ENCODE measurements around the gene SMIM13. TPM values are rescaled to one million over a fixed set of nuclear protein-coding genes. Genes with fewer than 3 reads are reported as not detected.
A peak's percentile ranks its signal among the peaks of the same experiment; 100 is the strongest.

Gene SMIM13
- total RNA-seq, 1 donor from 2014 or later, result 8.4 TPM

DNA sequence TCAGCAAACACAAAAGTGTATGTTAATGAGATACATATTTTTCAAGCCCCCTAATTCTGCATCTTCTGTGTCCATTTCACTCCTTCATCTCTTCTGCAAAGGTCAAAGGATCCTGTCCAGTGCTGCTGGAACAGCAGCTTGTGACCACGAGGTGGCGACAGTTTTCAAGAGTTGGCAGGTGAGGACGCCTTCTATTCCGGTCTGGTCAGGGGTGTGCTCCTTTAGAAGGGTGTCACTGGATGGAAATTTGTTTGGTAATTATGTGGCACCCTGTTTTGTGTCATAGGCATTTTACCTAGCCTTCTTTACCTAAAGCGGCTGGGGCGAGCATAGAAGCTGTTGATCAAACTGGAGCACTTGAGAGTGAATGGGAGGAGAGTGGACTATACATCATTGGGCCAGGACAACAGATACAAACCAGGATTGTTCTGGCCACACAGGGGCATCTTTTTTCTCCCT is 50.8 kb downstream of the SMIM13 start:
- no peaks in the 10 kb centered on the region for H3K36me3 ChIP-seq
- H3K9me3 ChIP-seq, result no peaks in the 10 kb centered on the region
- no peak overlapping the region for H3K27ac ChIP-seq
- no peaks in the 10 kb centered on the region for H3K27me3 ChIP-seq
- no peaks in the 10 kb centered on the region for H3K4me1 ChIP-seq
- DNase-seq, result peak; percentile 84
- intact Hi-C loops (cut with DNase I), result loop anchor here (10.0 kb wide), 2 partner anchors 350 to 430 kb away; no protein-coding TSS in a partner anchor
- H3K4me3 ChIP-seq, result no peak overlapping the region
- peak; percentile 94 for ATAC-seq
- TF ChIP-seq, protein P1, sequence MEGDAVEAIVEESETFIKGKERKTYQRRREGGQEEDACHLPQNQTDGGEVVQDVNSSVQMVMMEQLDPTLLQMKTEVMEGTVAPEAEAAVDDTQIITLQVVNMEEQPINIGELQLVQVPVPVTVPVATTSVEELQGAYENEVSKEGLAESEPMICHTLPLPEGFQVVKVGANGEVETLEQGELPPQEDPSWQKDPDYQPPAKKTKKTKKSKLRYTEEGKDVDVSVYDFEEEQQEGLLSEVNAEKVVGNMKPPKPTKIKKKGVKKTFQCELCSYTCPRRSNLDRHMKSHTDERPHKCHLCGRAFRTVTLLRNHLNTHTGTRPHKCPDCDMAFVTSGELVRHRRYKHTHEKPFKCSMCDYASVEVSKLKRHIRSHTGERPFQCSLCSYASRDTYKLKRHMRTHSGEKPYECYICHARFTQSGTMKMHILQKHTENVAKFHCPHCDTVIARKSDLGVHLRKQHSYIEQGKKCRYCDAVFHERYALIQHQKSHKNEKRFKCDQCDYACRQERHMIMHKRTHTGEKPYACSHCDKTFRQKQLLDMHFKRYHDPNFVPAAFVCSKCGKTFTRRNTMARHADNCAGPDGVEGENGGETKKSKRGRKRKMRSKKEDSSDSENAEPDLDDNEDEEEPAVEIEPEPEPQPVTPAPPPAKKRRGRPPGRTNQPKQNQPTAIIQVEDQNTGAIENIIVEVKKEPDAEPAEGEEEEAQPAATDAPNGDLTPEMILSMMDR (IDR thresholded peaks at IDR 0.05), result peak; percentile 96

DNA sequence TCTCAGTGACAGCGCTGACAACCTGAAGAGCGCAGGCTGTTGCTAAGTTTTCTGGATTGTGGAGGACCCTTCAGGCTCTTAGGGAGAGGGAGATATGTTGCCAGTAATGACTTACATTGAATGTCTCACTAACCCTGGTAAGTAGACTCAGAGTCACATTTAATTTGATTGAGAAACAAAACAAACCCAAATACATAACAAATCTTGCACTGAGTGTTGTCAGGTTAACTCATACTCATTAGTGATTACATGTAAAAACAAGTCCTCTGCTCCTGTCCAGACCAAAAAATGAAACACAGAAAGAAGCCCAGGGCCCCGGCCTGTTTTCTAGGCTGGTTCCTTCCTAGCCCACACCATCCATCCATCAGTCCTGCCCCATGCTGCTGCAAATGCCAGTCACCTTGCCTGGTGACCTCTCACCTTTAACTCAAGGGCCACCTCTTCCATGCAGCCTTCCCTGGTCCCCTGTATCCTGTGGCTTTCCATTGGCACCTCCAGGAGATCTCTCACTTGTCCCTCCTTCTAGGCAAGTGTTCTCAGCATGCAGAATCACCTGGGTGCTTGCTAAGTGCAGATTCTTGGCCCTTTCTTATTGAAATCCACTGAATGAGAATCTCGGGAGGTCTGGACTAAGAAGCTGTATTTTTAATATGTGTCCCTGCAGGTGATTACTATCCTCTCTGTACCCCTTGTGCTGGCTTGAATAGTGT is 52.6 kb downstream of the SMIM13 start:
- no peaks in the 10 kb centered on the region for H3K36me3 ChIP-seq
- ATAC-seq (no peak), DNase-seq (no peak)
- TF ChIP-seq, protein P1 (IDR thresholded peaks at IDR 0.05), result no peak
- H3K27ac ChIP-seq, result no peak overlapping the region
- no peaks in the 10 kb centered on the region for H3K9me3 ChIP-seq
- intact Hi-C loops (cut with DNase I), result loop anchor here (10.0 kb wide), 2 partner anchors 349 to 429 kb away; no protein-coding TSS in a partner anchor
- H3K4me3 ChIP-seq, result no peak overlapping the region
- H3K27me3 ChIP-seq, result no peaks in the 10 kb centered on the region
- no peaks in the 10 kb centered on the region for H3K4me1 ChIP-seq

DNA sequence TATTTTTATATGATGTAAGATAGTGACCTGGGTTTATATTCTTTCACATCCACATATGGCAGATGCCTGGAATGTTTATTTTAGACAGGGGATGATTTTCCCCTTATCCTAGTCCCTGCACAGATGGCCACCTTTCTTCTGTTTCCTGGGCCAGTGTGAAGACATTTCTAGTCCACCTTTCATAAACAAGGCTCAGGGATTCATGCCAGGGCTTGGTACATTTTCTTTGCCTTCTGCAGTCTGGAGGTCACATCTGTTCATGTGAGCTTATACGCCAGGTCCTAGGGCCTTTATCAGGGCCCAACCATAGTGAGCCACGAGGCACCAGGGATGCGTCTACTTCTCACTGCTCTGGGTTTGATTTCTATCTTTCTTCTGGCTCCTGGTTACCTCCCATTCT is 55.9 kb downstream of the SMIM13 start:
- Histone ChIP-seq H3K9me3 (no peaks in the 10 kb centered on the region), H3K27ac (no peak overlapping the region), H3K36me3 (no peaks in the 10 kb centered on the region), H3K4me3 (no peak overlapping the region), H3K27me3 (no peaks in the 10 kb centered on the region), H3K4me1 (no peaks in the 10 kb centered on the region)
- ATAC-seq, result no peak
- intact Hi-C loops (cut with DNase I), result loop anchor here (10.0 kb wide), 2 partner anchors 345 to 425 kb away; no protein-coding TSS in a partner anchor
- TF ChIP-seq, protein P1 (IDR thresholded peaks at IDR 0.05), result no peak
- DNase-seq, result no peak

DNA sequence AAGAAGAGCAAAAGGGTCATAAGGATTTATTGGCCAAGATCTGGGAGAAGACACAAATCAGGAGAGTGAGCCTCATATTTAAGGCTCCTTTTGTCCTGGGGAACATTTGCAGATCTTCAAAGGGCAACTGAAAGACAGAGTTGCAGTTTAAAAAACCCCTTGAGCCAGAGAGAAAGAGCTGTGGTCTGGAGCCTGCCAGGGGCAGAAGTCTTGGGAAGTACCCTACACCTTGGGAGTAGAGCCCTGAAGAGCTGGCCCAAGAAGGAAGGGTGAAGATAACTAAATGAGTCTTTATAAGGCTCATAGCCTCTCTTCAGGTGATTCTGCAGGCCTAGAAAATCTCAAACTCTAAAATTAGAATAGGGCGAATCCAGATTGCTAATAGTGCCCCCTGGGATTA is 57.9 kb downstream of the SMIM13 start:
- TF ChIP-seq, protein P1 (IDR thresholded peaks at IDR 0.05), result no peak
- H3K4me1 ChIP-seq, result no peaks in the 10 kb centered on the region
- H3K9me3 ChIP-seq, result no peaks in the 10 kb centered on the region
- no peaks in the 10 kb centered on the region for H3K27me3 ChIP-seq
- ATAC-seq (no peak), DNase-seq (no peak)
- H3K36me3 ChIP-seq, result no peaks in the 10 kb centered on the region
- intact Hi-C loops (cut with DNase I), result no loop called here
- H3K27ac ChIP-seq, result no peak overlapping the region
- no peak overlapping the region for H3K4me3 ChIP-seq

DNA sequence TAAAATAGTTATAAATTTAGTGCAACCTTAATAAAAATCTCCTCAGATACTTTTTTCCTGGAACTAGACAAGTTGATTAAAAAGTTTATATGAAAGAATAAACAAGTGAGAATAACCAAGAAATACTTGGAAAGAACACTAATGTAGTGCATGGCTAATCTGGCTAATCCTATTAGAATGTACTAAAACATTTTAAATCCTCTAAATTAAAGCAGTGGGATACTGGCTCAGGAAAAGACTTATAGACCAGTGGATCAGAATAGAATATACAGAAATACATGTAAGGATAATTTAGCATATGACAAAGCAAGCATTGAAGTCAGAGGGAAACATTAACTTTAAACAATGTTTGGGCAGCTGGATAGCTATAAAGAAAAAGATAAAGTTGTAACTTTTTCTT is 58.9 kb downstream of the SMIM13 start:
- Histone ChIP-seq H3K36me3 (no peaks in the 10 kb centered on the region), H3K4me1 (no peaks in the 10 kb centered on the region), H3K9me3 (no peaks in the 10 kb centered on the region), H3K27ac (no peak overlapping the region), H3K27me3 (no peaks in the 10 kb centered on the region), H3K4me3 (no peak overlapping the region)
- ATAC-seq, result no peak
- DNase-seq, result no peak
- TF ChIP-seq, protein P1 (IDR thresholded peaks at IDR 0.05), result no peak
- intact Hi-C loops (cut with DNase I), result no loop called here
